Activated CD4-positive, alpha-beta memory T cell treated with anti-CD3 and anti-CD28 coated beads for 36 hours (primary cell): ENCODE measurements around the gene MYOT. TPM values are rescaled to one million over a fixed set of nuclear protein-coding genes. Genes with fewer than 3 reads are reported as not detected.
A peak's percentile ranks its signal among the peaks of the same experiment; 100 is the strongest.

Experiments
- CTCF ChIA-PET: fragments of 350-600 bp; sonication (Branson Sonifier 250); formaldehyde crosslinking; loops from one replicate; lab custom pipeline; 2021; ENCODE audit warnings: antibody characterized with exemption, inconsistent platforms; lab: Charles Lee
- POLR2A ChIA-PET: fragments of 350-600 bp; sonication (Branson Sonifier 250); formaldehyde crosslinking; loops from one replicate; lab custom pipeline; 2021; ENCODE audit warnings: antibody characterized with exemption; lab: Charles Lee
- DNase-seq: peaks from one replicate; pipeline ENCODE4 v3.0.0-alpha.2; 2020
- H3K27ac Mint-ChIP-seq: one replicate; pipeline ENCODE4 v1.8.0; 2021; ENCODE audit warnings: mixed read lengths
- H3K27me3 Mint-ChIP-seq: one replicate; pipeline ENCODE4 v1.8.0; 2021; ENCODE audit warnings: mixed read lengths
- H3K36me3 Mint-ChIP-seq: one replicate; pipeline ENCODE4 v1.8.0; 2021; ENCODE audit warnings: mixed read lengths
- H3K4me1 Mint-ChIP-seq: one replicate; pipeline ENCODE4 v1.8.0; 2021; ENCODE audit warnings: low read depth, mixed read lengths
- H3K4me3 Mint-ChIP-seq: one replicate; pipeline ENCODE4 v1.8.0; 2021; ENCODE audit warnings: mild to moderate bottlenecking, mixed read lengths
- H3K9me3 Mint-ChIP-seq: one replicate; pipeline ENCODE4 v1.8.0; 2021; ENCODE audit warnings: mixed read lengths
- intact Hi-C: fragments of 100-400 bp; cut with micrococcal nuclease; formaldehyde crosslinking; loops from one replicate; pipeline ENCODE4 v1.15.1; 2023
- total RNA-seq, 2 experiments: library from RNA; stranded (reverse); gene quantifications; one replicate each; pipeline ENCODE4 v1.2.3, GENCODE V29; 2021

MYOT gene
- total RNA-seq, 2 experiments from 2014 or later: not detected

- H3K4me3 Mint-ChIP-seq: peak overlapping the region; percentile 87
- no peaks in the 10 kb centered on the region for H3K9me3 Mint-ChIP-seq
- intact Hi-C loops: loop anchor here (2.0 to 5.0 kb wide), 2 partner anchors 133 to 144 kb away; partner anchors contain the start of genes FAM13B and HNRNPA0
- DNase-seq: no peak
- no peaks in the 10 kb centered on the region for H3K27me3 Mint-ChIP-seq
- no peak overlapping the region for H3K27ac Mint-ChIP-seq
- H3K36me3 Mint-ChIP-seq: no peaks in the 10 kb centered on the region
- CTCF ChIA-PET: interaction anchor here (1.6 kb wide), 1 partner anchor 108 kb away, joined by 5 read pairs; no protein-coding TSS in a partner anchor
- POLR2A ChIA-PET: no interaction called here
- peaks cover 19% of the 10 kb centered on the region for H3K4me1 Mint-ChIP-seq
These were observed 20.2 kb downstream of the MYOT start for GRCh38 chr5:137887831-137888230.

GRCh38 chr5:137888466-137888862 is 20.8 kb downstream of the MYOT start:
- intact Hi-C loops: loop anchor here (2.0 to 5.0 kb wide), 2 partner anchors 134 to 144 kb away; partner anchors contain the start of genes FAM13B and HNRNPA0

GRCh38 chr5:137888863-137889759 is 21.5 kb downstream of the MYOT start, which contains the start of gene PKD2L2:
Gene PKD2L2, plus strand, starts transcription at chr5:137889457. Its CDS starts 35 bp downstream, at chr5:137889492.
- DNase-seq: peak; percentile 89
- POLR2A ChIA-PET: interaction anchor here (0.6 to 2.2 kb wide), 2 partner anchors 135 to 561 kb away, joined by 3 to 10 read pairs; partner anchors contain the start of gene HNRNPA0
- Mint-ChIP-seq H3K4me3 (peak within 1 kb of the TSS; percentile 87), H3K36me3 (no peaks in the 10 kb centered on the region), H3K27ac (peak within 1 kb of the TSS; percentile 89), H3K4me1 (peaks cover 19% of the 10 kb centered on the region), H3K9me3 (no peaks in the 10 kb centered on the region), H3K27me3 (no peaks in the 10 kb centered on the region)
- CTCF ChIA-PET: interaction anchor here (0.7 to 1.6 kb wide), 4 partner anchors 110 to 180 kb away, joined by 3 to 5 read pairs (median 3); no protein-coding TSS in a partner anchor
- intact Hi-C loops: loop anchor here (2.0 to 5.0 kb wide), 2 partner anchors 134 to 143 kb away; partner anchors contain the start of genes FAM13B and HNRNPA0

More at GRCh38 chr5:137888466-137888862, 20.8 kb downstream of the MYOT start:
- POLR2A ChIA-PET: interaction anchor here (0.6 to 2.2 kb wide), 2 partner anchors 135 to 562 kb away, joined by 3 to 10 read pairs; partner anchors contain the start of gene HNRNPA0
- no peaks in the 10 kb centered on the region for H3K36me3 Mint-ChIP-seq
- peak overlapping the region; percentile 89 for H3K27ac Mint-ChIP-seq
- CTCF ChIA-PET: interaction anchor here (0.7 to 1.6 kb wide), 2 partner anchors 109 to 180 kb away, joined by 3 to 5 read pairs; no protein-coding TSS in a partner anchor
- no peak for DNase-seq
- H3K4me1 Mint-ChIP-seq: peaks cover 19% of the 10 kb centered on the region
- H3K9me3 Mint-ChIP-seq: no peaks in the 10 kb centered on the region
- H3K4me3 Mint-ChIP-seq: peak overlapping the region; percentile 87
- H3K27me3 Mint-ChIP-seq: no peaks in the 10 kb centered on the region

- Mint-ChIP-seq H3K27ac (no peak overlapping the region), H3K36me3 (no peaks in the 10 kb centered on the region), H3K4me1 (peaks cover 19% of the 10 kb centered on the region), H3K9me3 (no peaks in the 10 kb centered on the region), H3K27me3 (no peaks in the 10 kb centered on the region), H3K4me3 (no peak overlapping the region)
- intact Hi-C loops: no loop called here
- POLR2A ChIA-PET: interaction anchor here (1.0 kb wide), 1 partner anchor 139 kb away, joined by 4 read pairs; no protein-coding TSS in a partner anchor
- CTCF ChIA-PET: interaction anchor here (0.7 to 0.8 kb wide), 3 partner anchors 104 to 286 kb away, joined by 3 to 5 read pairs (median 3); no protein-coding TSS in a partner anchor
- no peak for DNase-seq
These were observed 23.2 kb downstream of the MYOT start for GRCh38 chr5:137890845-137891244.

- H3K27ac Mint-ChIP-seq: no peak overlapping the region
- no peak overlapping the region for H3K4me3 Mint-ChIP-seq
- H3K36me3 Mint-ChIP-seq: no peaks in the 10 kb centered on the region
- H3K9me3 Mint-ChIP-seq: no peaks in the 10 kb centered on the region
- intact Hi-C loops: no loop called here
- peak; percentile 19 for DNase-seq
- H3K4me1 Mint-ChIP-seq: peaks cover 19% of the 10 kb centered on the region
- H3K27me3 Mint-ChIP-seq: no peaks in the 10 kb centered on the region
- ChIA-PET POLR2A (no interaction called here), CTCF (interaction anchor here (0.6 to 0.7 kb wide), 2 partner anchors 18 to 1159 kb away, joined by 3 read pairs; no protein-coding TSS in a partner anchor)
These were observed 24.2 kb downstream of the MYOT start for GRCh38 chr5:137891849-137892248.

GRCh38 chr5:137894586-137894985 is 26.9 kb downstream of the MYOT start:
- Mint-ChIP-seq H3K4me1 (peaks cover 4% of the 10 kb centered on the region), H3K36me3 (no peaks in the 10 kb centered on the region), H3K4me3 (no peak overlapping the region), H3K27me3 (no peaks in the 10 kb centered on the region), H3K27ac (no peak overlapping the region), H3K9me3 (no peaks in the 10 kb centered on the region)
- ChIA-PET POLR2A (no interaction called here), CTCF (no interaction called here)
- intact Hi-C loops: no loop called here
- DNase-seq: no peak

- intact Hi-C loops: no loop called here
- ChIA-PET POLR2A (no interaction called here), CTCF (interaction anchor here (0.7 to 1.3 kb wide), 2 partner anchors 117 to 206 kb away, joined by 3 read pairs; no protein-coding TSS in a partner anchor)
- peaks cover under 1% of the 10 kb centered on the region for H3K27me3 Mint-ChIP-seq
- no peaks in the 10 kb centered on the region for H3K36me3 Mint-ChIP-seq
- DNase-seq: no peak
- no peaks in the 10 kb centered on the region for H3K9me3 Mint-ChIP-seq
- no peak overlapping the region for H3K27ac Mint-ChIP-seq
- no peaks in the 10 kb centered on the region for H3K4me1 Mint-ChIP-seq
- H3K4me3 Mint-ChIP-seq: no peak overlapping the region
These were observed 28.9 kb downstream of the MYOT start for GRCh38 chr5:137896560-137896959.

- Mint-ChIP-seq H3K4me1 (no peaks in the 10 kb centered on the region), H3K27me3 (peaks cover 4% of the 10 kb centered on the region), H3K36me3 (no peaks in the 10 kb centered on the region), H3K4me3 (no peak overlapping the region), H3K27ac (no peak overlapping the region), H3K9me3 (no peaks in the 10 kb centered on the region)
- POLR2A ChIA-PET: no interaction called here
- intact Hi-C loops: no loop called here
- DNase-seq: no peak
- CTCF ChIA-PET: no interaction called here
These were observed 31.8 kb downstream of the MYOT start for GRCh38 chr5:137899493-137899892.

- H3K36me3 Mint-ChIP-seq: no peaks in the 10 kb centered on the region
- POLR2A ChIA-PET: interaction anchor here (0.6 kb wide), 1 partner anchor 36 kb away, joined by 3 read pairs; no protein-coding TSS in a partner anchor
- CTCF ChIA-PET: no interaction called here
- no peak overlapping the region for H3K4me3 Mint-ChIP-seq
- no peak overlapping the region for H3K27ac Mint-ChIP-seq
- no peak for DNase-seq
- H3K4me1 Mint-ChIP-seq: no peaks in the 10 kb centered on the region
- intact Hi-C loops: no loop called here
- peaks cover 4% of the 10 kb centered on the region for H3K27me3 Mint-ChIP-seq
- no peaks in the 10 kb centered on the region for H3K9me3 Mint-ChIP-seq
These were observed 33.6 kb downstream of the MYOT start for GRCh38 chr5:137901011-137901817.

GRCh38 chr5:137902408-137903133 is 34.9 kb downstream of the MYOT start:
- POLR2A ChIA-PET: no interaction called here
- no peak overlapping the region for H3K27ac Mint-ChIP-seq
- CTCF ChIA-PET: no interaction called here
- no peaks in the 10 kb centered on the region for H3K36me3 Mint-ChIP-seq
- no peaks in the 10 kb centered on the region for H3K9me3 Mint-ChIP-seq
- intact Hi-C loops: no loop called here
- peaks cover 4% of the 10 kb centered on the region for H3K27me3 Mint-ChIP-seq
- no peak for DNase-seq
- H3K4me1 Mint-ChIP-seq: no peaks in the 10 kb centered on the region
- H3K4me3 Mint-ChIP-seq: no peak overlapping the region

GRCh38 chr5:137914758-137915157 is 47.1 kb downstream of the MYOT start:
- CTCF ChIA-PET: interaction anchor here (1.1 kb wide), 1 partner anchor 11 kb away, joined by 3 read pairs; no protein-coding TSS in a partner anchor
- POLR2A ChIA-PET: no interaction called here
- Mint-ChIP-seq H3K4me3 (no peak overlapping the region), H3K36me3 (peaks cover 3% of the 10 kb centered on the region), H3K9me3 (peaks cover 20% of the 10 kb centered on the region), H3K27me3 (peaks cover 4% of the 10 kb centered on the region), H3K4me1 (no peaks in the 10 kb centered on the region), H3K27ac (no peak overlapping the region)
- intact Hi-C loops: no loop called here
- no peak for DNase-seq
